HEK293 (cell line): ENCODE results near the gene SCFD1.

Experiments
- CTCF ChIA-PET: fragments of 350-600 bp; formaldehyde crosslinking; extraction: SDS; loops from one replicate; lab custom pipeline; 2021; ENCODE audit warnings: antibody characterized with exemption; lab: Yijun Ruan, JAX
- POLR2A ChIA-PET: fragments of 300-600 bp; formaldehyde crosslinking; extraction: SDS; loops from one replicate; lab custom pipeline; 2020; ENCODE audit warnings: antibody characterized with exemption, inconsistent platforms; lab: Yijun Ruan, JAX
- H3K27ac ChIP-seq: fragments of 200-500 bp; sonication (Bioruptor generic); 2 replicates; pipeline ENCODE4 v1.5.1; 2014; ENCODE audit warnings: low read depth, low read length, control low read depth, inconsistent platforms; ENCODE audit errors: extremely low read depth
- H3K36me3 ChIP-seq, 2 experiments: fragments of 200-500 bp in 1 of 2; sonication (Bioruptor generic) in 1 of 2; 1 replicate in 1 of 2; 2 replicates in 1 of 2; pipeline ENCODE4 v1.5.1; 2014 to 2017; ENCODE audit warnings: inconsistent platforms in 2 of 2, low read length in 2 of 2; ENCODE audit not compliant: control insufficient read depth in 2 of 2, insufficient read depth in 1 of 2
- H3K4me1 ChIP-seq: fragments of 200-500 bp; sonication (Bioruptor generic); 2 replicates; pipeline ENCODE4 v1.5.1; 2014; ENCODE audit warnings: mild to moderate bottlenecking, low read length, inconsistent platforms; ENCODE audit not compliant: control insufficient read depth, insufficient read depth
- H3K4me3 ChIP-seq: 2 replicates; pipeline ENCODE4 v1.5.1; 2011; ENCODE audit warnings: low read depth, mild to moderate bottlenecking, control low read depth, low read length, moderate library complexity
- H3K9me3 ChIP-seq: fragments of 200-500 bp; sonication (Bioruptor generic); 2 replicates; pipeline ENCODE4 v1.5.1; 2014; ENCODE audit warnings: low read depth, low read length, inconsistent platforms; ENCODE audit not compliant: control insufficient read depth, insufficient read depth
- MYNN ChIP-seq: fragments of 450-650 bp; formaldehyde crosslinking; IDR thresholded peaks from 2 replicates; pipeline ENCODE4 v1.5.1; 2016; ENCODE audit warnings: missing biosample characterization, missing genetic modification characterization, borderline replicate concordance
- SP7 ChIP-seq: fragments of 450-650 bp; formaldehyde crosslinking; IDR thresholded peaks from 2 replicates; pipeline ENCODE4 v1.5.1; 2016; ENCODE audit warnings: missing biosample characterization, missing genetic modification characterization
- TCF7L2 ChIP-seq: IDR thresholded peaks from 2 replicates; pipeline ENCODE4 v1.6.1; 2011; ENCODE audit warnings: low read depth, mild to moderate bottlenecking, inconsistent platforms, low read length, moderate library complexity, borderline replicate concordance
- TRIM28 ChIP-seq: IDR thresholded peaks from 2 replicates; pipeline ENCODE4 v1.6.1; 2011; ENCODE audit warnings: low read length, control low read depth, borderline replicate concordance
- TSHZ1 ChIP-seq: fragments of 450-650 bp; formaldehyde crosslinking; IDR thresholded peaks from 2 replicates; pipeline ENCODE4 v1.5.1; 2016; ENCODE audit warnings: missing biosample characterization, missing genetic modification characterization, borderline replicate concordance
- ZBTB20 ChIP-seq: fragments of 450-650 bp; formaldehyde crosslinking; IDR thresholded peaks from 2 replicates; pipeline ENCODE4 v1.5.1; 2016; ENCODE audit warnings: missing biosample characterization, missing genetic modification characterization
- ZBTB7A ChIP-seq: fragments of 450-650 bp; formaldehyde crosslinking; IDR thresholded peaks from 2 replicates; pipeline ENCODE4 v1.5.1; 2016; ENCODE audit warnings: low read depth, missing biosample characterization, missing genetic modification characterization
- ZNF112 ChIP-seq: fragments of 450-650 bp; formaldehyde crosslinking; IDR thresholded peaks from 2 replicates; pipeline ENCODE4 v1.5.0; 2017; ENCODE audit warnings: missing biosample characterization, missing genetic modification characterization
- ZNF121 ChIP-seq: fragments of 450-650 bp; formaldehyde crosslinking; IDR thresholded peaks from 2 replicates; pipeline ENCODE4 v1.5.1; 2016; ENCODE audit warnings: missing biosample characterization, missing genetic modification characterization
- ZNF133 ChIP-seq: fragments of 450-650 bp; formaldehyde crosslinking; IDR thresholded peaks from 2 replicates; pipeline ENCODE4 v1.5.1; 2016; ENCODE audit warnings: missing biosample characterization, missing genetic modification characterization
- ZNF148 ChIP-seq: fragments of 450-650 bp; formaldehyde crosslinking; IDR thresholded peaks from 2 replicates; pipeline ENCODE4 v1.5.0; 2017; ENCODE audit warnings: missing biosample characterization, missing genetic modification characterization, borderline replicate concordance
- ZNF266 ChIP-seq: fragments of 450-650 bp; formaldehyde crosslinking; IDR thresholded peaks from 2 replicates; pipeline ENCODE4 v1.5.1; 2016; ENCODE audit warnings: missing biosample characterization, missing genetic modification characterization, low read depth
- ZNF341 ChIP-seq: fragments of 450-650 bp; formaldehyde crosslinking; IDR thresholded peaks from 2 replicates; pipeline ENCODE4; 2016; ENCODE audit warnings: low read depth, missing biosample characterization, missing genetic modification characterization
- ZNF510 ChIP-seq: fragments of 450-650 bp; formaldehyde crosslinking; IDR thresholded peaks from 2 replicates; pipeline ENCODE4 v1.5.1; 2018; ENCODE audit warnings: mild to moderate bottlenecking, missing genetic modification characterization, missing biosample characterization; ENCODE audit not compliant: insufficient replicate concordance
- ZNF624 ChIP-seq: fragments of 450-650 bp; formaldehyde crosslinking; IDR thresholded peaks from 2 replicates; pipeline ENCODE4 v1.5.1; 2017; ENCODE audit warnings: missing biosample characterization, missing genetic modification characterization
- ZNF664 ChIP-seq: fragments of 450-650 bp; formaldehyde crosslinking; IDR thresholded peaks from 2 replicates; pipeline ENCODE4 v1.5.1; 2016; ENCODE audit warnings: missing biosample characterization, missing genetic modification characterization
- ZNF704 ChIP-seq: fragments of 450-650 bp; formaldehyde crosslinking; IDR thresholded peaks from 2 replicates; pipeline ENCODE4 v1.5.1; 2016; ENCODE audit warnings: missing biosample characterization, missing genetic modification characterization

The SCFD1 gene

GRCh38 chr14:30621354-30621939 lies 672 bp upstream of the SCFD1 start (continued):
- TF ChIP-seq TSHZ1, result no peak
- no peak for TF ChIP-seq ZNF148 (tag by site-specific recombination)

- ChIA-PET POLR2A (interaction anchor here (1.1 kb wide), 1 partner anchor 797 kb away, joined by 3 read pairs; the partner anchor contains the start of gene HEATR5A), CTCF (interaction anchor here (0.7 to 1.3 kb wide), 2 partner anchors 14 to 117 kb away, joined by 3 to 4 read pairs; no protein-coding TSS in a partner anchor)
- peaks cover 4% of the 10 kb centered on the region; the same call in 1 of the 2 replicates for H3K4me1 ChIP-seq
- H3K36me3 ChIP-seq, result peaks cover 0 to 3% of the 10 kb centered on the region in 2 experiments; a peak in 1 of 3 replicates
- no peak overlapping the region for H3K27ac ChIP-seq
- TF ChIP-seq ZNF510, result no peak
- peak; percentile 63 for TF ChIP-seq ZNF664 (tag by site-specific recombination)
- H3K4me3 ChIP-seq, result peak overlapping the region; percentile 97
- no peaks in the 10 kb centered on the region for H3K9me3 ChIP-seq
Observed at GRCh38 chr14:30623412-30624131, 1.5 kb downstream of the SCFD1 start.

- H3K27ac ChIP-seq, result no peak overlapping the region
- TF ChIP-seq TCF7L2, result no peak
- TF ChIP-seq ZNF341 (tag by site-specific recombination), result no peak
- TF ChIP-seq ZNF112, result no peak
- TF ChIP-seq ZNF121, result no peak
- TF ChIP-seq TRIM28, result no peak
- no peak for TF ChIP-seq MYNN (tag by site-specific recombination)
- no peak for TF ChIP-seq ZNF704 (tag by site-specific recombination)
- TF ChIP-seq ZNF133 (tag by site-specific recombination), result no peak
- no peak for TF ChIP-seq SP7 (tag by site-specific recombination)
- no peak for TF ChIP-seq ZBTB20
- TF ChIP-seq ZNF266 (tag by site-specific recombination), result no peak
- no peak for TF ChIP-seq ZNF624 (tag by site-specific recombination)
- TF ChIP-seq ZBTB7A (tag by site-specific recombination), result no peak
- no peak overlapping the region for H3K4me3 ChIP-seq
- peaks cover 4% of the 10 kb centered on the region; the same call in 1 of the 2 replicates for H3K4me1 ChIP-seq
- no peaks in the 10 kb centered on the region for H3K9me3 ChIP-seq
- peaks cover 0 to 3% of the 10 kb centered on the region in 2 experiments; a peak in 1 of 3 replicates for H3K36me3 ChIP-seq
- POLR2A ChIA-PET, result no interaction called here
- CTCF ChIA-PET, result no interaction called here
Observed at GRCh38 chr14:30624132-30624423, 2.0 kb downstream of the SCFD1 start.
